ENCODE results near the gene MUC20.
"Not testable (repeated sequence)": the region's sequence is repeated elsewhere in the genome, so short reads cannot be mapped to it uniquely, and the experiment has no call there.

Gene MUC20

GRCh38 chr3:195711091-195711812, 9.5 kb upstream of the MUC20 start:
- DNase-seq, result not testable (repeated sequence)

GRCh38 chr3:195711813-195712534, 8.8 kb upstream of the MUC20 start:
- no peak for DNase-seq

DNA sequence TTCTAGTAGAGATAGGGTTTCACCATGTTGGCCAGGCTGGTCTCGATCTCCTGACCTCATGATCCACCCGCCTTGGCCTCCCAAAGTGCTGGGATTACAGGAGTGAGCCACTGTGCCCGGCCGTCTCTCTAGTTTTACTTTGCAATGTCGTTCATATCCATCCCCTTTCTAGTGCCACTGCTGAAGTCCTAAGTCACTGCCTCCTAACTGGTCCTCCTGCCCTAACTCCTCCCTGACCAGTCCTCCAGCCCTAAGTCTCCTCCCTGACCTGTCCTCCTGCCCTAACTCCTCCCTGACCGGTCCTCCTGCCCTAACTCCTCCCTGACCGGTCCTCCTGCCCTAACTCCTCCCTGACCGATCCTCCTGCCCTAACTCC, 8.3 kb upstream of the MUC20 start:
- DNase-seq, result not testable (repeated sequence)

- DNase-seq, result not testable (repeated sequence)
Observed at GRCh38 chr3:195713150-195713549, 7.6 kb upstream of the MUC20 start.

DNA sequence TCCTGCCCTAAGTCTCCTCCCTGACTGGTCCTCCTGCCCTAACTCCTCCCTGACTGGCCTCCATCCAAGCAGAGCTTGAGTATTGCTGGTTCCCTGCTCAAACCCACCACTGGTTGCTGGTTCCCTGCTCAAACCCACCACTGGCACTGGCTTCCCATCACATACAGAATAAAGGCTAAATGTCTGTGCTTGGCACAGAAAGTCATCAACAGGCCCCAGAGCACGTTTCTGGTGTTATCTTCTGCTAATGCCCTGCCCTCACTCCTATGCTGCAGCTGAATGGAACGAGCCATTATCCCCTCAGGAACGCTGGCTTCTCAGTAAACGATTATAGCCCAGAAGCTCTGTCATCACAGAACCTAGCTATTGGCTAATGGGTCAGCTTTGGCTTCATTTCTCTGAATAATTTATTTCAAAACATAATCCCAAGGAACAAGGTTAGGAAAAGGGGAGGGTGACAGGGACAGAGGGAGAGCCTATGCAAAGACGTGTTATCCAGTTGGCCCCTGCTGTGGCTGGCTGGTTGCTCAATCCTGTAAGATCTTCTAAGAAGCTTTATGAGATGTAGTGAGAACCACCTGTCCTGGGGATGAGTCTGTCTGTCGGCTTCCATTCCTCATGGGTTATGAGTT, 6.3 kb upstream of the MUC20 start:
- DNase-seq, result no peak

DNA sequence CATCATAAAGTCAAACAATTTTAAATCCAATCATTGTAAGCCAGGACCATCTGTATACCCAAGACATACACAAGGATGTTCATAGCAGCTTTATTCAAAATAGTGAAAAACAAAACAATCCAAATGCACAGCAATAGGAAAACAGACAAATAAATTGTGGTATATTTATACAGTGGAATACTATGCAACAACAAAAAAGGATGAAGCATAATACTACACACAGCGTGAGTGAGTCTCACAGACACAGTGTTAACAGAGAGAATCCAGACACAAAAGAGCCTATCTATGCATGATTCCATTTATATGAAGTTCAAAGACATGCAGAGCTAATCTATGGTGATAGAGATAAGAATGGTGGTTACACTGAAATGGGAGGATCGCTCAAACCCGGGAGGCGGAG, 5.6 kb upstream of the MUC20 start:
- no peak for DNase-seq

- no peak for DNase-seq
Observed at GRCh38 chr3:195715583-195716266, 5.1 kb upstream of the MUC20 start.

GRCh38 chr3:195717416-195717815, 3.4 kb upstream of the MUC20 start:
- no peak for DNase-seq

DNA sequence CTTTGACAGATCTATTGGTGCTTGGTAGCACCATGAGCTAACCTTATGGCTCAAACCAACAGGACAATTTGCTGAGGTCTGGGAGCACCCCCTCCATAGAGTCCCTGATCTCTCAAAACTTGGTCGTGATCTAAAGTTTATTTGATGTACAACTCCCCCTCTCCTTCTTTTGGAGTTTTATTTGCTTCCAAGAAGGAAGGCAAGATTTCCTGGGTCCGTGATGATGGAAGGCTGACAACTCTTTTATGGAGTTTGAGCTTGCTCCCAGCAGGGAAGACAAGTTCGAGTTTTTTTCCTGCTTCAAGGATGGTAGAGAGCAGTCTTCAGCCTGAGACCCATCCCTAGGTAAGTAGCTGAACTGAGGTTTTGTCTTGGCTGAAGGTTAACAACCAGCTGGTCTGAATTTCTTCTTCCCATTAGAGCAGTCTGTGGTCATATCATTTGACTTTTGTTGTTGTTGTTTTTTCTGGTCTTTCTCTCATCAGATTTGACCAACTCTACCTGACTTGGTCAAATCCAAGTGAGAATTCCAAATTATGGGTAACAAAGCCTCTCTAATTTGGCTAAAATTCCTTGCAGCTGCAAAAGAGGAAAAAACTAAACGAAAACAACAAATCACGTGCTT, 2.8 kb upstream of the MUC20 start:
- DNase-seq, result no peak

DNA sequence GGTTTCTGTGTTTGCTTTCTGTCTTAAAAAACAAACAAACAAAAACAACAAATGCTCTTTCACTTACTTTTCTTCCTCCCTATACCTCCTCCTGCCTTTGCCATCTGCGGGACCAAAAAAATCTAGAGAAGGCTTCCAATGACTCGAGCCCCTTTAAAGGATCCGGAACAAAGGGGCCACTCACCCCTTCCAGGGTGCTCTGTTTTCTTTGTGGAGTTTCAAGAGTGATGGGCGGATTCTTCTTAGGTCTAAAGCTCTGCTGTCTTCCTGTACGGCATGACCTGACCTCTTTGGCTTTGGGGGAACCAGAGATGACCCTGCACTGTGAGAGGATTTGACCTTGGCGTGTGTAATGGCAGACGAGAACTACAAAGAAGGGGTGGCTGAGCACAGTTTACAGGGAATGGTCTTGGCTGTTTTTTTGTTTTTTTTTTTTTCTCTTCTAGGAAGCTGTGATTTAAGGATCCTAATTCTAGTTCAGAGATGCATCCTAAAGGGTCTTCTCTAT, 2.2 kb upstream of the MUC20 start:
- no peak for DNase-seq

DNA sequence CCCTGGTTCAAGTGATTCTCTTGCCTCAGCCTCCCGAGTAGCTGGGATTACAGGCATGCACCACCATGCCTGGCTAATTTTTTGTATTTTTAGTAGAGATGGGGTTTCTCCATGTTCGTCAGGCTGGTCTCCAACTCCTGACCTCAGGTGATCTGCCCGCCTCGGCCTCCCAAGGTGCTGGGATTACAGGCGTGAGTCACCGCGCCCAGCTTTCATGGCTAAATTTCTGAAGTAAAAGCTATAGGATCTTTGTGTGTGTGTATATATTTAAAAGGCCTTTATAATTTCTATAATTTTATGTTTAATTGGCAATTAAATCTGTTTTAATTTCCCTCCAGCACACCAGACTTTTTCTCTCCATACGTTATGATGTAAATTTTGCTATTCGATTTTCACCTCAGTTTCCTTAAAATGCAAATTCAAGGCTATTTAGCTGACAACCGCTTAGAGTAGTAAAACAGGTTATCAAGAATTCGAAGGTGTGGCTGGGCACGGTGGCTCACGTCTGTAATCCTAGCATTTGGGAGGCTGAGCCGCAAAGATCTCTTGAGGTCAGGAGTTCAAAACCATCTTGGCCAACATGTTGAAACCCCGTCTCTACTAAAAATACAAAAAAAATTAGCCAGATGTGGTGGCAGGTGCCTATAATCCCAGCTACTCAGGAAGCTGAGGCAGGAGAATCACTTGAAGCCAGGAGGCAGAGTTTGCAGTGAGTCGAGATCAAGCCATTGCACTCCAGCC, 1.1 kb upstream of the MUC20 start:
- not testable (repeated sequence) for DNase-seq

GRCh38 chr3:195722139-195722995, 1.6 kb downstream of the MUC20 start:
- not testable (repeated sequence) for DNase-seq

GRCh38 chr3:195722996-195723345, 2.2 kb downstream of the MUC20 start:
- DNase-seq, result not testable (repeated sequence)

GRCh38 chr3:195724363-195724762, 3.6 kb downstream of the MUC20 start:
- DNase-seq, result not testable (repeated sequence)

DNA sequence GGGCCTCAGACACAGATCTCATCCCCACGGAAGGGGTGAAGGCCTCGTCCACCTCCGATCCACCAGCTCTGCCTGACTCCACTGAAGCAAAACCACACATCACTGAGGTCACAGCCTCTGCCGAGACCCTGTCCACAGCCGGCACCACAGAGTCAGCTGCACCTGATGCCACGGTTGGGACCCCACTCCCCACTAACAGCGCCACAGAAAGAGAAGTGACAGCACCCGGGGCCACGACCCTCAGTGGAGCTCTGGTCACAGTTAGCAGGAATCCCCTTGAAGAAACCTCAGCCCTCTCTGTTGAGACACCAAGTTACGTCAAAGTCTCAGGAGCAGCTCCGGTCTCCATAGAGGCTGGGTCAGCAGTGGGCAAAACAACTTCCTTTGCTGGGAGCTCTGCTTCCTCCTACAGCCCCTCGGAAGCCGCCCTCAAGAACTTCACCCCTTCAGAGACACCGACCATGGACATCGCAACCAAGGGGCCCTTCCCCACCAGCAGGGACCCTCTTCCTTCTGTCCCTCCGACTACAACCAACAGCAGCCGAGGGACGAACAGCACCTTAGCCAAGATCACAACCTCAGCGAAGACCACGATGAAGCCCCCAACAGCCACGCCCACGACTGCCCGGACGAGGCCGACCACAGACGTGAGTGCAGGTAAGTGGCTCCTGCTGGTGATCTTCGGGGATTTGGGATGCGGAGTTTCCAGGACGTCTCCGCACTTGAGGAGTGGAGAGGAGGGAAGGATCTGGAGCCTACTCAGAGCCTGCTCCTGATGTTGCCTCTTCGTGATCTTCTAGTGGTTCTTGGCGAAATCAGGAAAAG, 5.3 kb downstream of the MUC20 start:
- not testable (repeated sequence) for DNase-seq

DNA sequence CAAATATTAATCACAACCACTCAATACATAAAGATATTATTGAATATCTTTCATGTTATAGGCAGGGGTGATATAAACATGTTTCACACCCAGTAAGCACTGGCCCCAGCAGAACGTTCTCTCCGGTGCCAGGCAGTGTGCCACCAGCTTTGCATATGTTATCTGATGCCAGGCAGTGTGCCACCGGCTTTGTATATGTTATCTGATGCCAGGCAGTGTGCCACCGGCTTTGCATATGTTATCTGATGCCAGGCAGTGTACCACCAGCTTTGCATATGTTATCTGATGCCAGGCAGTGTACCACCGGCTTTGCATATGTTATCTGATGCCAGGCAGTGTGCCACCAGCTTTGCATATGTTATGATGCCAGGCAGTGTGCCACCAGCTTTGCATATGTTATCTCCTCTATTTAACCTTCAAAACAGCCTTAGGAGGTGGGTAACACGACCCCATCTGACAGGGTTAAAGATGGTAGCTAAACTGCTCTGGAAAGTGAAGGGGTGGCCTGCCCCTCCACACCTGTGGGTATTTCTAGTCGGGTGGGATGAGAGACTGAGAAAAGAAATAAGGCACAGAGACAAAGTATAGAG, 6.9 kb downstream of the MUC20 start:
- DNase-seq, result no peak

DNA sequence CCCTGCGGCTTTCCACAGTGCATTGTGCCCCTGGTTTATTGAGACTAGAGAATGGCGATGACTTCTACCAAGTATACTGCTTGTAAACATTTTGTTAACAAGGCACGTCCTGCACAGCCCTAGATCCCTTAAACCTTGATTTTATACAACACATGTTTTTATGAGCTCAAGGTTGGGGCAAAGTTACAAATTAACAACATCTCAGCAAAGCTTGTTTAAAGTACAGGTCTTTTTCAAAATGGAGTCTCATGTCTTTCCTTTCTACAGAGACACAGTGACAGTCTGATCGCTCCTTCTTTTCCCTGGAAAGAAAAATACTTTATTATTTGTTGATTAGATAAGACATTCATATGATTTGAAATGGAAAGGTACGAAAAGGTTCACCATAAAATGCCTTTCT, 8.0 kb downstream of the MUC20 start:
- DNase-seq, result not testable (repeated sequence)

DNA sequence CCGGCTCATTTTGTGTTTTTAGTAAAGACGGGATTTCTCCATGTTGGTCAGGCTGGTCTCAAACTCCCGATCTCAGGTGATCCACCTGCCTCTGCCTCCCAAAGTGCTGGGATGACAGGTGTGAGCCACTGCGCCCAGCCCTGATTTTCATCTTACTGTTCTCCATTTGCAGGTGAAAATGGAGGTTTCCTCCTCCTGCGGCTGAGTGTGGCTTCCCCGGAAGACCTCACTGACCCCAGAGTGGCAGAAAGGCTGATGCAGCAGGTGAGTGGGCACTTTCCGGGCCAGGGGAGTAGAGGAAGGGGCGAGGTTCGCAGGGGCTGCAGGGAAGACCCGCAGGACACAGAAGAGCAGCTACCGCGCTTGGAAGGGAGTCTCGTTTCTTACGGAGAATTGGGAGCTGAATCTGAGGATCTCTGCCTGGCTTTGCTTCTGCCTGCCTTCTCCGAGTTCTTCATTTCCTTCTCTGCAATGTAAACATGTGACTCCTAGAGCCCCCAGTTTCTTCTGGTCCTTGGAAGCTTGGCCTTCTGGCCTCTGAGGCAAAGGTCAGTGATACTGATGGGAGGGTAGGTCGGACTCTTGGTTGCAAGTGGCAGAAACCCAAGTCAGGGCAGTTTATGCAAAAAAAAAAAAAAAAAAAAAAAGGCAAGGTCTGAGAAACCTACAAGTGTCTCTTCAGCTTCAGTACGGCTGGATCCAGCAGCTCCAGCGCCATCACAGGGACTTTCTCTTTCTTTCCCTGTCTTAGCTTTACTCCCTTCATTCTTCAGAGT, 8.9 kb downstream of the MUC20 start:
- no peak for DNase-seq

GRCh38 chr3:195731356-195731905, 10.7 kb downstream of the MUC20 start:
- DNase-seq, result no peak
